COLO668 (cell line): ENCODE measurements around the gene TLL1.

Experiments used
- DNase-seq: peaks from one replicate; lab custom pipeline; 2025; ENCODE audit not compliant: unreplicated experiment; lab: John Stamatoyannopoulos, UW

TLL1 gene

DNA sequence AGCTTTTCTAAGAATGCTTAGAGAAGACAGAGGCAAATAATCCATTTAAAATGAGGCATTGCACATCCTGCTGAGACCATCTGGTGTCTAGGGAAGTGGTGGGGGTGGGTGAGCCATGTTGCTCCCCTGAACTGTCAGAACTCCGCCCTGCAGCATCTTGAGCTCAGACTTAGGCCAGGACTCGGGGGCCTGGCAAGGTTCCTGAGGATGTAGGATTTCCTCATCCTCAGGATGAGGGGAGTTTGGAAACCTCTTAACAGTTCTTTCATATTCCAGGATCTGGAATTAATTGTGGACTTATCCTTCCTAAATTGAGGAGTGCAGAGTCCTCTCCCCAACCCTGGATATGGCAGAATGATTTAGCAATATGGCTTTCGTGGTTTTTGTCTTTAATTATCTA lies 6.6 kb downstream of the TLL1 start:
- no peak for DNase-seq

DNA sequence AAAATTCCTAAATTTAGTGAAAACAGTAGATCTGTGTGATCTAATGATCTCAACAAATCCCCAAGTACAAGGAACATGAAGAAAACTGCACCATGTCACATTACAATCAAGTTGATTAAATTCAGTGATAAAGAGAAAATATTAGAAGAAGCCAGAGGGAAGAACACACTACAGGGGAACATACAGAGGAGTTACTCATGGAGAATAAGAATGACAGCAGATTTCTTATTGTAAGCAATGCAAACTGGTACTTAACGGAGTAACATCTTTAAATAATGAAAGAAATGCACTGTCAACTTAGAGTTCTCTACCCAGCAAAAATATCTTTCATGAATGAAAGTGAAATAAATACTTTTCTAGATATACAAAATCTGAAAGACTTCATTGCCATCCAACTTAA lies 21.1 kb downstream of the TLL1 start:
- DNase-seq: no peak

DNA sequence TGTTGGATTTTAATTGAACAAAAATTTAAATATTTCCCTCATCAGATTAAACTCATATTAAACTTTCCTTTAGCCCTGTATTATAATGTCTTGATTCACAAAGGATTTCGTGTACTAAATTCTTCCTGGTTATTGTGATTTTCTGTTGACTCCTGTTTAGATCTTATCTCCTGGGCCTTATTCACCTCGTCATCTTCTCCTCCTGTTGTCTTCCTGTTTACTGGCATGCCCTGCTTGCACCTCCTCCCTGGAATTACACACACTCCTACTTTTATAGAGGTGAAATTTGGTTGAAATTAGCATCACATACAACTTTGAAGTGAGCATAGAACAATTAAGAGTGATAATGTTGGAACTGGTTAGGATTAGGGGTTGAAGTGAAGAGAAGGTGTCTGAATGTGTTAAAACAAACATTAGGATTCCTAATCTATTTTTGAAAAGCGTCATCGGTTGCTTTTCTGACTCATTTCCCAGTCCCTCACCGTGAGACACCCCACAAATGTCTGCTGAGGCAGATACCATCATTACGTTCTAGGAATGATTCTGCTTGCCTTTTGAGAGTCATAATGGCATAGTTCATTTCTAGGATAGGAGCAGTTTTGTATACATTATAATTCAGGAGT lies 32.5 kb downstream of the TLL1 start:
- no peak for DNase-seq

DNA sequence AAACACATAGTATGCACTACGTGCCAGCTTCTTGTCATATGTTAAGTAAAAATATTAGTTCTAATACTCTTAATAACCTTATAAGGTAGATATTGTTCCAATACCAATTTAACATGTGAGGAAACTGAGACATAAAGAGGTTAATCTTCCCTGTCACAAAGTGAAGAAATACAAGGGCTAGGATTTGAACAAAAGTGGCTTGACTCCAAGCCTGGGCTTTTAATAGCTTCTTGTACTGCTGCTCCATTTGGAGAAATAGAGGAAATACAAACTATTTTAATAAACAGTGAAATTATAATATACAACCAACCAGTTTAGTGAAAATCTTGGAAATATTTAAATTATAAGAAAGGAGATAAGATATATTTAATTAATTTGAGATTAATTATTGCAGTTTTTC lies 33.2 kb downstream of the TLL1 start:
- no peak for DNase-seq

DNA sequence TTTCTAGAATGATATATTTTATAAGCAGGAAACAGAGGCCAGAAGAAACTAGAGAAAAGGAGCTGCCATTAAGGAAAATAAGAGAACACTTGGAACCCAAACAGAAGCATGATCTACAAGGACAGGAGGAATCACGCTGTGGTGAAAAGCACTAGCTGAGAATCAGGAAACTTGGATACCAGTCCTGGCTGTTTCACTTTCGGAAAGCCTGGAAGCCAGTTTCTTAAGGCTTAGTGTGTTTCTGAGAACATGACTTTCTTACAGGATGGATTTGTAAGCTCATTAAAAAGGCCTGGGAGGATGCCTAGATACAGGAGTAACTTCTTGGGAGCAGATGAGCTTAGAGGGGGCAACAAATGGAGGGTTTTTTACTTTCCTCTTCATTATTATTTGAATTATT lies 36.9 kb downstream of the TLL1 start:
- no peak for DNase-seq

DNA sequence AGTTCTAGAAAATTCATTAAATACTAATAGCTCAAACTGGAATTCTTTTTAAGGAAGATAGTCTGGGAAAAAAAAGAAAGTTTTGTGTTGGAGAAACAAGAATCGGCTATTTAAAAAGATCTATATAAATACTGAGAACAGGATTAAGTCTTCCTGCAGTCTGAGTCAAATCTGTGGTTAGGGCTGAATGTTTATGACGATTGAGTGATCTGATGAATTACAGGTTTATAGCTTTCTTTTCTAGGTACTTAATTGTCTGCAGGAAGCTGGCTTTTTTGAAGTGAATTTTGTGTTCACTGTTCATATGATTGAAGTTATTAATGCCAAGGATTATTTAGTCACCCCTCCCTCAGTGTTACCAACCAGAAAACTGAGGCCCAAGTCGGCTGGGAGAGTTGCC lies 42.2 kb downstream of the TLL1 start:
- DNase-seq: no peak

DNA sequence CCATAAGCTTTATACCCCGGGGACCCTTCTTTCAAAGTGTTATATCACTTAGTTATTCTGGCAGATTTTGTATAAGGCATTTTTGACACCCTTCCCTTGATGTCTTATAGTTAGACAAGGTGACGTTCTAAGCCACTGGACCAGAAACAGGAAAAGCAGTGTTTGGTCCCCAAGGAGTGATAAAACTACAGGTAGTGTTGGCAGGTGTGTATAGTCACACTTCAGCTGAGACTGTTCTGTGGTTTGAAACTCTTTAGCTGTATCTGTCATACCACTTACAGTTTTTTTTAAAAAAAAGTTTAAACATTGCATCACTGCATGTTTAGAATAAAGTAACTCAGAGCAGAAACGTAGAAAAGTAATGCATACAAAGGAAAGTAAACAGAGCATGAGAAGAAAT lies 48.5 kb downstream of the TLL1 start:
- DNase-seq: no peak

DNA sequence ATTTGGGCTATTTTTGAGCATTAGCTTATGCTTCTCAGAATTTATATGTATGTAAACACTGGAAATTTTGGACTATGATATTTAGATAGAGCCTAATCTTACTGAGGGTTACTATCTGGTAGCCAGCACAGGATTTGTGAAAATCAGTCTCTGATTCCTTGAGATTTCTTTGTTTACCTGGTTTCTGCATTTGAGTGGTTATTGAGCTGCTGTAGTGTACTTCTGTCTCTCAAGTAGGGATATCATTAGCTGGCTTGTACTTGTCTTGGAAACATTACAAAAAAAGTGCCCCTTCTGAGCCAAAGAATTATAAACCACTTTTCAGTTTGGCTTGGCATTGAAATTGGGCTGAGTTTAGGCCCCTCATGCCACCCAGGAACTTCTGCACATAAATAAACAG lies 49.7 kb downstream of the TLL1 start:
- DNase-seq: no peak

DNA sequence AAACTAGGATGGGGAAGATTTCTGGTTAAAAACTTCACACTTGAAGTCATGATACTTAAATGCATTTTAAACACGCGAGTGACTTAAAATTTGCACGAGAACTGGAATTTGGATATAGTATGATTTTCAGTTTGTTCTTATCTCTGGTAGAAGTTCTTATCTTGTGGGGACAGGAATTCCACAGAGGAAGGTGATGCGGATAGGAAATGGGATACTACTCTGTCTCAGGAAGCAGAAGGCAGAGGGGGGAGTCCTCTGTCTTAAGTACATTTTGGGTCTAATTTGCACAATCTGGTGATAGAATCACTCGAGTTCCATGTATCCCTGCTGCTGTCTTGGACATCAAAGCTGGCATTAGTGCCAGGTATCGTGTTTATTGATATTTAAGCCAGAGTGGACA lies 53.3 kb downstream of the TLL1 start:
- no peak for DNase-seq

DNA sequence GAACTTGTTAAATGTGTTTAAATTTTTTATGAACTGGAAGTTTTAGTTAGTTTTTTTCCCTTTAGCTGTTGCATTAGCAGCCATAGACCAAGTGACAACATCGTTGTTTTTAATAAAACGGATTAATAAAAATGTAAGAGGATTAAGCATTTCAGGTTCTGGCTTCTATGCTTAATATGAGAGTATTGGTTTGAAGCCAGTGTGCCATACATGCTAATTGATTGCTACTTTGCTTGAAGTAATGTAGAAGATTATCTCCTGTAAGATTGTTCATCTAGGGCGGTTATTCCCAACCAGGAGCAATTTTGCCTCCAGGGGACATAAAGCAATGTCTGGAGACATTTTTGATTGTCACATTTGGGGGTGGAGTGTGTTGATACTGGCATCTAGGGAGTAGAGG lies 54.3 kb downstream of the TLL1 start:
- DNase-seq: no peak

DNA sequence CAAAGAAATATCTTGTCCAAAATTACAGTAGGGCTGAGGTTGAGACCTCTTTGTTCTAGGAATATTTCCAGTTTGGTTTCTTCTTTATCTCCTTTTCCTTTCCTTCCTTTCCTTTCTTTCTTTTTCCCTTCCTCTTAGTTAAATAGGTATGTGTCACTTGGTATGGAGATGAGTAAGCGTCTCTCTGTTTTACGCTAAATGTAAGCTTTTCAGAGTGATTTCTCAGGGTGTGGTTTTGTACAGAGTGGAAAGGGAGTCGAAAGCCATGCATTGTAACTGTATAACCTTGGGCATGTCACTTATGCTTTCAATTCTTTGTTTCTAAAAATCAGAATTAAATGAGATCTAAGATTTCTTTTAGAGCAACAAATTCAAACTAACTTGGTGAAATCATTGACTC lies 54.8 kb downstream of the TLL1 start:
- DNase-seq: no peak

DNA sequence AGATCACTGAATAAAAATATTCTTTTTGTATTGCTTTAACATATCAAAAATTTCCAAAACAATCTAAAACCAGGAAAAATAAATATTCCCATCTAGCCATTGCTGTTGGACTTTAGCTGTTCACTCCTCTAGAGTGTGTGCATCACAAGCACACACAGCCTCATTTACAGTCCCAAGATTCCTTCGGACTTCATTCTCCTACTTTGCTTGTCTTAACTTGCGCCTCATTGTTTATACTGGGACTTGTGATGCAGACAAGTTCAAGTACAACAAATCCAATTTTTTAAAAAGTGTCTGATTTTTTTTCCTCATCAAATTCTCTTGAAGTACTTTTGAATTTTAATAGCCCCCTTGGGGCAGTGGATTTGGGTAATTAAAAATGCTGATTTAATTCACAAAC lies 55.6 kb downstream of the TLL1 start:
- DNase-seq: no peak

DNA sequence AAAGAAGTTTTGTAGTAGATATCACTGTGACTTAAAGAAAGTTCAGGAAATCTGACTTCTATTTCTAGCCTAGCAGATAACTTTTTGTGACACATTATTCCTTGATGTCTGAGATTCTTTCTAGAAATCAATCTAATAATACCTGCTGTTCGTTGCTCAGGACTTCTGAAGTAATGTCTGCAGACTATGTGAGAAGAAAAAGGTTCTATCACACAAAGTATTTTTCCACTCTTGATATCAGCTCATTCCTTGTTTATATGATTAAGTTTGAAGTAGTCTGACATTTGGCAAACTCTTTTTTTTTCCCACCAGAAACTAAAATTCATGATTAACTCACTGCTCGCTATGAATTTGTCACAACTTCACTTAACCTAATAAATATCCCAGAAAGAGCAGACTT lies 56.6 kb downstream of the TLL1 start:
- no peak for DNase-seq

DNA sequence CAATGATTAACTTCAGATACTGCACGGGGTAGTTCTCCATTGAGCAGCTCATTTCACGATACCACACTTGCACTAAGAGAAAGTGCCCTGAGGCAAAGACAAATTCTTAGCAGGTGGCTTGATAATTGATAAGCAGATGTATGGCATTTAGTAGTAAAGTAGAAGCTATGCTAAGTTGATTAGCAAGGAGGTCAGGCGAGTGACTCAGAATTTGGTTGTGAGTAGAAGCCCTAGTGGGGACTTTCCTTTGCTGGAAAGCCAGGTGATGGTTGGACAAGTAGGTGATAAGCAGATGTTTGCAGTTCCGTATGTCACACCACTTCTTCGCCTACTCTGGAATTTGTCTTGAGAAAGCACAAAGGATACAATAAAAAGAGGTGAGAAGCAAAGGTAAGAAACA lies 58.7 kb downstream of the TLL1 start:
- no peak for DNase-seq

DNA sequence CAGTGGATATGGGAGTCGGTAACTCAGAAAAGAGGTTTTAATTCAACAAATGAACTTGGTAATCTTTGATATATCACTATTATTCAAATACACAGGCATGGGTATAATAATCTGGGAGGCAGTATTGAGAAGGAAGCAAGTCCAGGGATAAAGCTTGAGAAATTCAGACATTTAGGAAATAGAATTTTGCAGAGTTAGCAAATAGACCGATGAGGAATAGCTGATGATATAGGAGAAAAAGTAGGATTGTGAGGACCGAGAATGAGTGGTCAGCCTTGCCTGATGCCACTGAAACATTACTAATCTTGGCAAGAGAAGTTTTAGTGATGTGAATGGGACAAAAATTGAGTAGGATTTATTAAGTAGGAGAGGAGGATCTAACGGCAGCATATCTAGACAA lies 71.9 kb downstream of the TLL1 start:
- DNase-seq: no peak

DNA sequence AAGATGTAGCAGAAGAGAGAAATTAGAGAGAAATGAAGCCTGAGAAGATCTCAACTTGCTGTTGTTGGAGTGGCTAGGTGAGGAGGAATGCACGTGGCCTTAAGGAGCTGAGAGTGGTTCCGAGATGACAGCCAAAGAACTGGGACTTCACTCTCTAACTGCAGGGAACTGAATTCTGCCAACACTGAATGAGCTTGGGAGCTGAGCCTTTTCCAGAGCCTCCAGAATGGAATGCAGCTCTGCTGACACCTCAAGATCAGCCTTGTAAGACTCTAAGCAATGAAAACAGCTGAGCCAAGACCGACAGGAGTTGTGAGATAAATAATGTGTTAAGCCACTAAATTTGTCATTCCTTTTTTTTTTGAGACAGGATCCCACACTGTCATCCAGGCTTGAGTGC lies 73.0 kb downstream of the TLL1 start:
- no peak for DNase-seq

DNA sequence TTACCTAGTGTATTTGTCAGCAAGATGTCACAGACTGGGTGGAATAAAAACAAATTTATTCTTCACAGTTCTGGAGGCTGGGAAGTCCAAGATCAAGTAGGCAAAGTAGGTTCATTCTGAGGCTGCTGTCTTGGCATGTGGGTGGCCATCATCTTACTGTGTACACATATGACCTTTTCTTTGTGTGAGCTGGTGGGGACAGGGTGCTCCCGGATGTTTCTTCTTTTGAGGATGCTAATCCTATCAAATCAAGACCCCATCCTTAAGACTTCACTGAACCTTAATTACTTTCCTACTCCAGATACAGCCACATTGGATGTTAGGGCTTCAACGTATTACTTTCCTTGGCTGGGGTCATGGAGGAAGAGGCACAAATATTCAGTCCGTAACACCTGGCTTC lies 74.0 kb downstream of the TLL1 start:
- no peak for DNase-seq

DNA sequence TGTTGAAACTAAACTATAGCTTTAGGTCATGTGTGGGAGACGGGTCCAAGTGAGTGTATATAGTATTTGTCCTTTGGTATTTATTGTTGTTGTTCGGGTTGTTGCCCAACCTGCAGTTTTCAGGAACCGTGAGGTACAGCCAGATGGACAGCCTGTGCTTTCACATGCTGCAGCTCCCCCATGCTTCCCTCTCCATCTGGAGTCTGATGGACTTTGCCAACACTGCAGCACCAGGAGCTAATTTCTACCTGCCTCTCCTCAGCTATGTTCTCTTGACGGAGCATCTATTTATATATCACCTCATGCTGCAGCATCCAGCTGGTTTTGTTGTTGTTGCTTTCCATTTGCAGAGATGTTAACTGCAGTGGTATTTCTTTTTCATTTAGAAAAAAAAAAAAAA lies 80.1 kb downstream of the TLL1 start:
- no peak for DNase-seq

DNA sequence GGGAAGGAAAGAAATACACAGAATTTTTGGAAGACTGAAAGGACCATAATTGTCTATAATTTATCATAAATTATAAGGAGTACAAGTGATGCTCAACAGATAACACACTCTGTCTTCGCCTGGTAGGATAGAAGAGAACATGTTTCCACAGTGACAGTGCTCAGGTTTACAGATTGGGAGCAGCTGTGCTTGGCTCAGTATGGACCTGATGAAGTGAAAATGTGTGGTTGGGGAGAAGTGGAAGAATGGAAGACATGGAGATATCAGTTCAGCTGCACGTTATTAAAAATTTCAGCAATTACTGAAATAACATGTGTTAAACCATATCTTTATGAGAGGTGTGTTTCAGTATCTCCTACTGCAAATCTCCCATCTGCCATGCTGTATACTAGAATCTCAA lies 90.6 kb downstream of the TLL1 start:
- no peak for DNase-seq

DNA sequence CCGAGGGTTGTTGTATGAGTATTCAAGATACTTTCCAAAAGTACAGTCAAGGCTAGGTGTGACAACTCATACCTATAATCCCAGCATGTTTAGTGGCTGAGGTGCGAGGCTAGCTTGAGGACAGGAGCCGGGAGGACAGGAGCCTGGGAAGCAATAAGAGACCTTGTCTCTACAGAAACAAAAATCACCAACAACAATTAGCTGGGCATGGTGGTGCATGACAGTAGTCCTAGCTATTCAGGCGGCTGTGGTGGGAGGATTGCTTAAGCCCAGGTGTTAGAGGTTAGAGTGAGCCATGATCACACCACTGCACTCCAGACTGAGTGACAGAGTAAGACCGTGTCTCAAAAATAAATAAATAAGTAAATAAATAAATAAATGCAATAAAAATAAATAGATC lies 91.6 kb downstream of the TLL1 start:
- no peak for DNase-seq

DNA sequence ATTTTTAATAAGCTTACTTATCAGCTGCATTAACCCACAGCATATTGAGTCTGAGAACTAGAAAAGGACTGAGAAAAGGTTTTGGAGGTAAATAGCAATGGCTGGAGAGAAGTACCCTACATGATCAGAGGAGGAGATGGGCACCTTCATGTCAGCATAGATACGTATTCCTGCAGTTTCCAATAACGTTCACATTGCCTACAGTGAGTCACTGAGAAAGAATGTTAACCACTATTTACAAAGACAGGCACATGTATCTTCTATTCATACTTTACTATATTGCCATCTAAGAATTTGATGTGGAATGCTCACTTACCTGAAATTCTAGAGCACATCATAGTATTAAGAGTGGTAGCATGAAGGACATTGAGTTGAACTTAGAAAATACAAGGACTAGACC lies 92.5 kb downstream of the TLL1 start:
- DNase-seq: no peak

DNA sequence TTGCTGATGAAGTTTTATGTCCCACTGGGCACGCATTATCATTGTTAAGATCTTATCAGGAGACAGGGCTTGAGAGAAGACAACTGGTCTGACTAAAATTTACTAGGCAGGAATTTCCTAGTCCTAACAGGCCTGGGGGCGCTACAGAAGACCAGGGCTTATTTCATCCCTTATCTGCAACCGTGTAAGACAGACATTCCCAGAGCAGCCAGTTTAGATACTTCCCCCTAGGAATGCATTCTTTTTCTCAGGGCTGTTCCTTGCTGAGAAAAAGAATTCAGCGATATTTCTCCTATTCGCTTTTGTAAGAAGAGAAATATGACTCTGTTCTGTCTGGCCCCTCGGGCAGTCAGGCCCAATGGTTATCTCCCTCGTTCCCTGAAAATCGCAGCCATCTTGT lies 93.8 kb downstream of the TLL1 start:
- no peak for DNase-seq

DNA sequence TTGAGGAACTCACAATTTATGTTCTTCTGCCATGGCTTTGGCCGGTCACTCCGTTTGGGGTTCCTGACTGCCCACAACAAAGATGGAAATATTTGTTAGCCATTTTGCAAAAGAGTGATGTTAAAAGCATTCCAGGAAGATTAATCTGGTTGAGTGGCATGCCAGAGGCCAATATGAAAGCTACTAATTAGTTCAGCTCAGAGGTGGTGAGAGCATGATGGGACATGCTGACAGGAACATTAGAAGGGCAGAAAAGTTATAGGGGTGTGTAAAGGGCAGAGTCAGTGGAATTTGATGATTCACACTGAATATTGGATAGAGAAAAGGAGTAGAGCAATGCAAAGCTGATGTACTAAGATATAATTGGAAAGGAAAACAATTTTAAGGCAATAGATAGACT lies 94.4 kb downstream of the TLL1 start:
- DNase-seq: no peak
